ENCODE measurements around the gene HOXC10.

HOXC10 gene

GRCh38 chr12:53966085-53966384 lies 18.9 kb upstream of the HOXC10 start:
- Mint-ChIP-seq H3K4me1 (ENCODE audit: low read depth) (peaks cover 17% of the 10 kb centered on the region), H3K9me3 (no peaks in the 10 kb centered on the region), H3K27ac (no peak overlapping the region), H3K36me3 (ENCODE audit: low read depth) (peaks cover 3% of the 10 kb centered on the region), H3K27me3 (ENCODE audit: low read depth) (peaks cover 95% of the 10 kb centered on the region), H3K4me3 (no peak overlapping the region)

- no peak overlapping the region for H3K4me3 Mint-ChIP-seq
- H3K27me3 Mint-ChIP-seq (ENCODE audit: low read depth) = peaks cover 100% of the 10 kb centered on the region
- H3K36me3 Mint-ChIP-seq (ENCODE audit: low read depth) = peaks cover 3% of the 10 kb centered on the region
- no peaks in the 10 kb centered on the region for H3K9me3 Mint-ChIP-seq
- peaks cover 17% of the 10 kb centered on the region for H3K4me1 Mint-ChIP-seq (ENCODE audit: low read depth)
- peak overlapping the region; percentile 45 for H3K27ac Mint-ChIP-seq
Observed at GRCh38 chr12:53966385-53967133, 18.4 kb upstream of the HOXC10 start.

- Mint-ChIP-seq H3K27me3 (ENCODE audit: low read depth) (peaks cover 100% of the 10 kb centered on the region), H3K27ac (peak overlapping the region; percentile 6), H3K4me3 (no peak overlapping the region), H3K4me1 (ENCODE audit: low read depth) (peaks cover 17% of the 10 kb centered on the region), H3K9me3 (no peaks in the 10 kb centered on the region), H3K36me3 (ENCODE audit: low read depth) (peaks cover 3% of the 10 kb centered on the region)
Observed at GRCh38 chr12:53967421-53967925, 17.5 kb upstream of the HOXC10 start.

GRCh38 chr12:53968214-53969127 lies 16.5 kb upstream of the HOXC10 start:
- Mint-ChIP-seq H3K4me1 (ENCODE audit: low read depth) (peaks cover 24% of the 10 kb centered on the region), H3K36me3 (ENCODE audit: low read depth) (peaks cover 8% of the 10 kb centered on the region), H3K4me3 (no peak overlapping the region), H3K27ac (no peak overlapping the region), H3K27me3 (ENCODE audit: low read depth) (peaks cover 100% of the 10 kb centered on the region), H3K9me3 (no peaks in the 10 kb centered on the region)

- H3K36me3 Mint-ChIP-seq (ENCODE audit: low read depth) = peaks cover 8% of the 10 kb centered on the region
Observed at GRCh38 chr12:53969588-53970259, 15.2 kb upstream of the HOXC10 start.

GRCh38 chr12:53970451-53970850 lies 14.5 kb upstream of the HOXC10 start:
- Mint-ChIP-seq H3K4me3 (no peak overlapping the region), H3K36me3 (ENCODE audit: low read depth) (peaks cover 8% of the 10 kb centered on the region), H3K9me3 (no peaks in the 10 kb centered on the region)

More at GRCh38 chr12:53969588-53970259, 15.2 kb upstream of the HOXC10 start:
- H3K9me3 Mint-ChIP-seq = no peaks in the 10 kb centered on the region
- no peak overlapping the region for H3K27ac Mint-ChIP-seq
- peaks cover 14% of the 10 kb centered on the region for H3K4me1 Mint-ChIP-seq (ENCODE audit: low read depth)
- H3K4me3 Mint-ChIP-seq = no peak overlapping the region
- H3K27me3 Mint-ChIP-seq (ENCODE audit: low read depth) = peaks cover 95% of the 10 kb centered on the region

GRCh38 chr12:53971129-53971528 lies 13.8 kb upstream of the HOXC10 start:
- H3K4me1 Mint-ChIP-seq (ENCODE audit: low read depth) = peaks cover 14% of the 10 kb centered on the region
- H3K27me3 Mint-ChIP-seq (ENCODE audit: low read depth) = peaks cover 92% of the 10 kb centered on the region
- no peak overlapping the region for H3K4me3 Mint-ChIP-seq
- H3K36me3 Mint-ChIP-seq (ENCODE audit: low read depth) = peaks cover 10% of the 10 kb centered on the region
- no peaks in the 10 kb centered on the region for H3K9me3 Mint-ChIP-seq
- H3K27ac Mint-ChIP-seq = no peak overlapping the region

More at GRCh38 chr12:53970451-53970850, 14.5 kb upstream of the HOXC10 start:
- Mint-ChIP-seq H3K4me1 (ENCODE audit: low read depth) (peaks cover 12% of the 10 kb centered on the region), H3K27ac (no peak overlapping the region), H3K27me3 (ENCODE audit: low read depth) (peaks cover 92% of the 10 kb centered on the region)

DNA sequence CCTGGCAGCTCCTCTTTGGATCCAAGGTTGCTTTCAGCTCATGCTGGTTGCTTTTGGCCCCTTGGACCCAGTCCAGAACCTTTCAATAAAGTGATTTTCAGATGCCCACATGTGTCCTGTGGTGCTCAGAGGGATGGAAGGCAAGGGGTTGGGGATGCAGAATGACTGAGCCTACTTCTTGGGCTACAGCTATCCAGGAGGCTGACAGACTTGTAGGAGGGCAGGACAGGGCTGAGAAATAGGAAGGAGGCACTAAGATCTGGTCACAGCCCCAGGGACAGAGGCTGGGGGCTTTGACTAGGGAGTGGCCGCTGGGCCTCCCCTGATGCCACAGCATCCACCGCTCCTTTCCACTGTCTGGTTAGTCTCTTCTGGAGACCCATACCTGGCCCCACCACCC lies 13.3 kb upstream of the HOXC10 start:
- Mint-ChIP-seq H3K27ac (no peak overlapping the region), H3K4me1 (ENCODE audit: low read depth) (peaks cover 9% of the 10 kb centered on the region), H3K9me3 (no peaks in the 10 kb centered on the region), H3K27me3 (ENCODE audit: low read depth) (peaks cover 92% of the 10 kb centered on the region), H3K36me3 (ENCODE audit: low read depth) (peaks cover 7% of the 10 kb centered on the region), H3K4me3 (no peak overlapping the region)

DNA sequence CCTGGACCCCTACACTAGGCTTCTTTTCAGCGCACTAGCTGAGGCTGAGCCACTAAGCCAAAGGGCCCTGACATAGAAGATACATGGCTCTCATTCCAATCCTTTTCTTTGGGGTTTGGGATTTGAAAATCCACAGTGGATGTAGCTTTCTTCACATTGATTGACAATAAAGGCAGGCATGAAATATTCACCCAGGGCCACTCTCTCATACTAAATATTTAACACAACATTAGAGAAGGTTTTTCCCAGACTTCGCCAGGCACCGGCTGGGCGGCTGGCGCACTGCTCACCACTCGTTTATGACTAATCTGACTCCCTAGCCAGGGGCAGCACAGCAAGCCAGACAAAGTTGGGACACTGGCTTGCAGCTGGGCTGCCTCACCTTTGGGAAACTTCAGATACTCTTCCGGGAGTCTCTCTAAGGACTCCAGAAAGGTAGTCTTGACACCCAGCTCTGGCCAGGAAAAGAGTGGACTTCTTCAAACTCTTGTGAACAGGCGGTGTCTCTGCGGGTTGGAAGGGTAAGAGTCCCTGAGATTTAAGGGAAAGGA lies 12.7 kb upstream of the HOXC10 start:
- Mint-ChIP-seq H3K36me3 (ENCODE audit: low read depth) (peaks cover 7% of the 10 kb centered on the region), H3K4me1 (ENCODE audit: low read depth) (peaks cover 9% of the 10 kb centered on the region), H3K27me3 (ENCODE audit: low read depth) (peaks cover 92% of the 10 kb centered on the region), H3K9me3 (no peaks in the 10 kb centered on the region), H3K4me3 (no peak overlapping the region), H3K27ac (peak overlapping the region; percentile 69)

DNA sequence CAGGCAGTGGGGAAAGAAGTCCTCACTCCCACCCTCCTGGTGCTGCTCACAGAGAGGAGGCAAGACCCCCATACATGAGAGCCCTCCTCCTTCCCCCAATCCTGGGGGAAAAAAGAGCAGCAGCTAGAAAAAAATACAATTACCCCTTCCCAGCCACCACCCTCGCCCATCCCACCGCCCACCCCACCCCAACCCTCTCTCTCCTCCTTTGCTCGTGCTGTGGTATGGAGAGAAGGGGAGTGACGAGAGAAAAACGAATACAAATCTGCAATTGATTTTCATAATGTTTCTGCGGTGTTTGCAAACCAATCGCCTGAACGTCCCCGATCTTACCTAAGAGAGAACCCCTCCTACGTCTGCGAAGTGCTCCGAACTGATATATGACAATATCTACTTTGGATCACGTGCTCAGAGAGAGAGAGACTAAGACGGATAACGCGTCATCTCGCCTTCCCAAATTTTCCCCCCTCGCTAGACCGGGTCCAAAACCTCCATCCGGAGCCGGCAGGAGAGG lies 12.2 kb upstream of the HOXC10 start, which contains the start of gene HOXC11:
Gene HOXC11, plus strand, starts transcription at position 405 of the 514 bp plus-strand sequence. CDS start 116 bp downstream, outside the sequence.
- Mint-ChIP-seq H3K27me3 (ENCODE audit: low read depth) (peaks cover 92% of the 10 kb centered on the region), H3K27ac (peak within 1 kb of the TSS; percentile 69), H3K4me1 (ENCODE audit: low read depth) (peaks cover 9% of the 10 kb centered on the region), H3K36me3 (ENCODE audit: low read depth) (peaks cover 7% of the 10 kb centered on the region), H3K9me3 (no peaks in the 10 kb centered on the region), H3K4me3 (no peak within 1 kb of the TSS)

GRCh38 chr12:53973236-53974042 lies 11.5 kb upstream of the HOXC10 start:
- Mint-ChIP-seq H3K27me3 (ENCODE audit: low read depth) (peaks cover 92% of the 10 kb centered on the region), H3K4me1 (ENCODE audit: low read depth) (peaks cover 9% of the 10 kb centered on the region), H3K27ac (peak overlapping the region; percentile 69), H3K9me3 (no peaks in the 10 kb centered on the region), H3K4me3 (no peak overlapping the region), H3K36me3 (ENCODE audit: low read depth) (peaks cover 7% of the 10 kb centered on the region)

GRCh38 chr12:53974084-53975063 lies 10.6 kb upstream of the HOXC10 start, which contains the start of gene HOTAIR:
Gene HOTAIR (minus strand): TSS chr12:53974954.
- Mint-ChIP-seq H3K9me3 (no peaks in the 10 kb centered on the region), H3K4me3 (peak within 1 kb of the TSS; percentile 46), H3K36me3 (ENCODE audit: low read depth) (peaks cover 7% of the 10 kb centered on the region), H3K4me1 (ENCODE audit: low read depth) (peaks cover 9% of the 10 kb centered on the region), H3K27ac (peak within 1 kb of the TSS; percentile 83), H3K27me3 (ENCODE audit: low read depth) (peaks cover 92% of the 10 kb centered on the region)
